ENCODE results near the gene KPNA4.

GRCh38 chr3:160471892-160472291 is 93.5 kb downstream of the KPNA4 start:
- no peak for TF ChIP-seq CTCF (IDR thresholded peaks at IDR 0.05; ENCODE audit: extremely low read depth in 1 of 2, insufficient read depth in 1 of 2, low read depth in 1 of 2, low read length in 2 of 2)
- no peak for TF ChIP-seq POLR2AphosphoS5 (IDR thresholded peaks at IDR 0.05; ENCODE audit: insufficient read depth, low read depth, low read length)
